ENCODE results near the gene RAB35.
"Not testable (repeated sequence)": the region's sequence is repeated elsewhere in the genome, so short reads cannot be mapped to it uniquely, and the experiment has no call there.

Gene RAB35

DNA sequence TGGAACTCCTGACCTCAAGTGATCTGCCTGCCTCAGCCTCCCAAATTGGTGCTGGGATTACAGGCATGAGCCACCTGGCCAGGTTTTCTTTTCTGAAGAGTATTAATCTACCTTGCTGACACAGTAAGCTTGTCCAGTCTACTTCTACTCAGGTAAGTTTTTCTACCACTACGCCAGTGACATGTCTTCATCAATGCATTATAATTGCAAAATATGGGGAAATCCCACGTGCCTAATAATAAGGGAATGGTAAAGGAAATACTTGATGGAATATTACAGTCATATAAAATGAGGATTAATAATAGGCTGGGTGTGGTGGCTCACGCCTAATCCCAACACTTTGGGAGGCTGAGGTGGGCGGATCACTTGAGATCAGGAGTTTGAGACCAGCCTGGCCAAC, 62.3 kb downstream of the RAB35 start:
- DNase-seq: no peak

DNA sequence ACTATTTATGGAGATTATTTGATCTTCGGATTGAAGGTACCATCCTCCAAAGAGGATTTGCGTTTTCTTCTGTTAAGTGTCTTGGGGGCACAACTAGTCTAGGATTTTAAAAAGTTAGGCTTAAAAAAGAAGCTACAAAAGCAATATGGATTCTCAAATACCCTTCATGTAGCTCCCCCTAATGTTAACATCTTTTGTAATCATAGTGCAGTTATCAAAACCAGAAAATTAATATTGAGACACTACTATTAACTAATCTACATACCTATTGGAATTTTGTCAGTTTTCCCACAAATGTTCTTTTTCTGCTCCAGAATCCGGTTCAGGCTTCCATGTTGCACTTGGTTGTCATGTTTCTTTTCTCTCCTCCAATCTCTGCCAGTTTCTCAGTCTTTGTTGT, 65.0 kb downstream of the RAB35 start:
- no peak for DNase-seq

- no peak for DNase-seq
These were observed 67.1 kb downstream of the RAB35 start for GRCh38 chr12:120049426-120049825.

DNA sequence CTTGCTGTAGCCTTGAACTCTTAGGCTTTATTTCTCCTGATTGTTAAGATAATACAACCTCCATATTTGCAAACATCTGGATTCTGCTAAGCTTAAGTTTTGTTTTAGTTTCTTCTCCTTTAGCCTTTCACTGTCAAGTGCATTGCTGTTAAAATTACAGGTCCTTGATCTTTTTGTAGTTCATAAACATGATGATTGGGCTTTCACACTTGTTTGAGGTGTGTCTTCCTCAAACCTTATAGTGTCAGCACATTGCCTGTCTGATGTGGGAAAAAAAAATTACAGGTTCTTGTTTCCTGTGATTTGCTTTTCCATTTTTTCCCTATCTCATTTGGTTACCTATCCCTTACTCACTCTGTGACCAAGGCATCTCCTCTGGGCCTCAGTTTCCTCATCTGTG, 68.3 kb downstream of the RAB35 start:
- no peak for DNase-seq

GRCh38 chr12:120047072-120047471, 69.5 kb downstream of the RAB35 start:
- no peak for DNase-seq

DNA sequence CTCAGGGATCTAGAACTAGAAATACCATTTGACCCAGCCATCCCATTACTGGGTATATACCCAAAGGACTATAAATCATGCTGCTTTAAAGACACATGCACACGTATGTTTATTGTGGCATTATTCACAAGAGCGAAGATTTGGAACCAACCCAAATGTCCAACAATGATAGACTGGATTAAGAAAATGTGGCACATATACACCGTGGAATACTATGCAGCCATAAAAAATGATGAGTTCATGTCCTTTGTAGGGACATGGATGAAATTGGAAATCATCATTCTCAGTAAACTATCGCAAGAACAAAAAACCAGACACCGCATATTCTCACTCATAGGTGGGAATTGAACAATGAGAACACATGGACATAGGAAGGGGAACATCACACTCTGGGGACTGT, 71.2 kb downstream of the RAB35 start:
- not testable (repeated sequence) for DNase-seq
